ENCODE data around the gene SMIM5.
"Not testable (repeated sequence)": the region's sequence is repeated elsewhere in the genome, so short reads cannot be mapped to it uniquely, and the experiment has no call there.

Gene SMIM5

GRCh38 chr17:75593430-75593829 lies 39.8 kb upstream of the SMIM5 start:
- not testable (repeated sequence) for H3K9ac ChIP-seq (ENCODE audit: low read depth, low read length); H3K4me3 ChIP-seq (ENCODE audit: low read length); H3K36me3 ChIP-seq (ENCODE audit: insufficient read depth, low read depth, low read length)

DNA sequence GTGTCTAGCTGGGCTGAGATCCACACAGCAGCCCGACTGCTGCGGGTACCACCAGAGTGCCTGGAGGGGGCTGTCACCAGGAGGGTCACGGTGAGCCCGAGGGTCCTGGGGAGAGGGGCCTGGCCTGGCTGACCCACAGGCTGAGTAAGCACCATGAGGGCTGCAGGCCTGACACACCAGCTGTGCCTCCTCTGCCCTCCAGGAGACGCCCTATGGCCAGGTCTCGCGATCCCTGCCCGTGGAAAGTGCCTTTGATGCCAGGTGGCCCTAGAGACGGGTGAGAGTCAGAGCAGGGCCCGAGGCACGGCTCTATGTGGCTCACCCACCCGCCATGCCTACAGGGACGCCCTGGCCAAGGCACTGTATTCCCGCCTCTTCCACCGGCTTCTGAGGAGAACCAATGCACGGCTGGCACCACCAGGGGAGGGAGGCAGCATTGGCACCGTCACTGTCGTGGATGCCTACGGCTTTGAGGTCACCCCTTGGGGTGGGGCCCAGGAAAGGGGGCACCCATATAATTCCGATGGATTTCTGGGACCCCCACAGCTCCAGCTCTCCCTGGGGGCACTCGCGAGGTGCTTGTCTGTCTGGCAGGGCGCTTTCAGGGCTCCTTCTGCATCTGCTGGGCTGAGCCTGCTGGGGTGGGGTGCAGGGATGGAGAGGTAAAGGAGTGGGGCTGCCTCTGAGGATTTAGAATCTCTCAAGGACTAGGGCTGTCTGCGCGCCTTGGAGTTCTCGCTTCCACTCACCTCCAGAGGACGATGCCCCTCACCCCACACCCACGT lies 38.5 kb upstream of the SMIM5 start:
- Histone ChIP-seq H3K27me3 (ENCODE audit: insufficient read depth, low read length) (peaks cover 12% of the 10 kb centered on the region), H3K27ac (ENCODE audit: low read length) (no peak overlapping the region), H3K36me3 (ENCODE audit: insufficient read depth, low read depth, low read length) (no peaks in the 10 kb centered on the region), H3K9me3 (ENCODE audit: insufficient read depth, low read depth, low read length) (no peaks in the 10 kb centered on the region), H3K4me1 (ENCODE audit: insufficient read depth, low read length) (no peaks in the 10 kb centered on the region), H3K4me3 (ENCODE audit: low read length) (no peak overlapping the region), H3K9ac (ENCODE audit: low read depth, low read length) (no peak overlapping the region)

More at GRCh38 chr17:75593430-75593829, 39.8 kb upstream of the SMIM5 start:
- H3K4me1 ChIP-seq (ENCODE audit: insufficient read depth, low read length); H3K27ac ChIP-seq (ENCODE audit: low read length); H3K9me3 ChIP-seq (ENCODE audit: insufficient read depth, low read depth, low read length): not testable (repeated sequence)
- peaks cover 19% of the 10 kb centered on the region for H3K27me3 ChIP-seq (ENCODE audit: insufficient read depth, low read length)

- peaks cover 5% of the 10 kb centered on the region; the same call in 1 of the 2 replicates for H3K27me3 ChIP-seq (ENCODE audit: insufficient read depth, low read length)
Measured at GRCh38 chr17:75595284-75595919, 37.8 kb upstream of the SMIM5 start.

DNA sequence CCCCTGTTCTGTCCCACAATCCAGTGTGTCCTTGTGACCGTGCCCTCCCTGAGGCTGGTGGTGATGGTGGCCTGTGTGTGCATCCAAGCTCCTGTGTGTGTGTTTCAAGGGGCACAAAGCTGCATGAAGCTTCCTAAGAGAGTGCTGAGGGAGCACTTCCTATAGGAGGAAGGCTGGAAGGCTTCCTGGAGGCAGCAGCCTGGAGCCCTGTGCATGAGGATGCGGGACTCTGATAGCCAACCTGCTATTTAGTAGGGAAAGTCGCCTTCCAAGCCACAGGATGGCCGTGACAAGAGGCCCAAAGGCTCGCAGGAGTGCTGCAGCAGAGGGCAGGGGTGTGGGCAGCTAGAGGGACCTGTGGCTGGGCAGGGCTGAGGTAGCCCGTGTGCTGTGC lies 37.3 kb upstream of the SMIM5 start:
- H3K9me3 ChIP-seq (ENCODE audit: insufficient read depth, low read depth, low read length): no peaks in the 10 kb centered on the region
- H3K9ac ChIP-seq (ENCODE audit: low read depth, low read length): no peak overlapping the region
- H3K27me3 ChIP-seq (ENCODE audit: insufficient read depth, low read length): 0 out of 2 replicates have a peak, but pooled peaks cover under 1% of the 10 kb centered on the region
- no peak overlapping the region for H3K4me3 ChIP-seq (ENCODE audit: low read length)
- no peaks in the 10 kb centered on the region for H3K36me3 ChIP-seq (ENCODE audit: insufficient read depth, low read depth, low read length)
- no peaks in the 10 kb centered on the region for H3K4me1 ChIP-seq (ENCODE audit: insufficient read depth, low read length)
- no peak overlapping the region for H3K27ac ChIP-seq (ENCODE audit: low read length)

More at GRCh38 chr17:75595284-75595919, 37.8 kb upstream of the SMIM5 start:
- H3K4me1 ChIP-seq (ENCODE audit: insufficient read depth, low read length): no peaks in the 10 kb centered on the region
- no peak overlapping the region for H3K4me3 ChIP-seq (ENCODE audit: low read length)
- H3K9me3 ChIP-seq (ENCODE audit: insufficient read depth, low read depth, low read length): no peaks in the 10 kb centered on the region
- no peak overlapping the region for H3K9ac ChIP-seq (ENCODE audit: low read depth, low read length)
- no peaks in the 10 kb centered on the region for H3K36me3 ChIP-seq (ENCODE audit: insufficient read depth, low read depth, low read length)
- H3K27ac ChIP-seq (ENCODE audit: low read length): no peak overlapping the region

- no peaks in the 10 kb centered on the region for H3K27me3 ChIP-seq (ENCODE audit: insufficient read depth, low read length)
- no peaks in the 10 kb centered on the region for H3K4me1 ChIP-seq (ENCODE audit: insufficient read depth, low read length)
- no peak overlapping the region for H3K27ac ChIP-seq (ENCODE audit: low read length)
- H3K4me3 ChIP-seq (ENCODE audit: low read length): no peak overlapping the region
- H3K36me3 ChIP-seq (ENCODE audit: insufficient read depth, low read depth, low read length): no peaks in the 10 kb centered on the region
- H3K9ac ChIP-seq (ENCODE audit: low read depth, low read length): no peak overlapping the region
- H3K9me3 ChIP-seq (ENCODE audit: insufficient read depth, low read depth, low read length): no peaks in the 10 kb centered on the region
Measured at GRCh38 chr17:75596320-75597087, 36.7 kb upstream of the SMIM5 start.

DNA sequence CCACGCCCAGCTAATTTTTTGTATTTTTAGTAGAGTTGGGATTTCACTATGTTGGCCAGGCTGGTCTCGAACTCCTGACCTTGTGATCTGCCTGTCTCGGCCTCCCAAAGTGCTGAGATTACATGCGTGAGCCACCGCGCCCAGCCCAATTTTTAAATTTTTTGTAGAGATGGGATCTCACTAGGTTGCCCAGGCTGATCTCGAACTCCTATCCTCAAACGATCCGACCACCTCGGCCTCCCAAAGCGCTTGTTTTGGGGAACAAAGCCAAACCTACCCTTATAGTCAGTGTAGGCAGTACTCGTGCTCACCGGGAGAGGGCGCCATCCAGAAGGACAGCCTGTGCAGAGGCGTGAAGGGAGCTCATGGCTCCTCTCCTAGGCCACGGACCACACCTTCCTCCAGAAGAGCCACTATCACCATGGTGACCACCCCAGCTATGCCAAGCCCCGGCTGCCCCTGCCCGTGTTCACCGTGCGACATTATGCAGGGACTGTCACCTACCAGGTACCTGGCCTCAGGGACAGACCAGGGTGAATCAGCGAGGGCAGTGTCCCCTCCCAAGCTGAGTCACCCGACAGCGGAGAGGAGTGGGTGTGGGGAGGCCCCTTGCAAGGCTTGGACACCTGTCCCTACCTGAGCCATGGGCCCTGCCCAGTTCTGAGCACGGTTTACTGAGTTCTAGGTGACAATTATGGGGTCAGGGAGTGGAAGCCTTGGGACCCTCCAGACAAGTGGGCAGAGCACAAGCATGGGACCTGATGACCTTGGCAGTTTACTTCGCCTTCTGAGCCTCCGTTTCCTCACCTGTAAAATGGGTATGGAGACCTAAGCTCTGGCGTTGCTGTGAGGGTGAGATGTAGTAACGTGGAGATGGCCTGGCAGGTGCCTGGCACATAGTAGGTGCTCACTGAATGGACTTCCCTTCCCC lies 31.9 kb upstream of the SMIM5 start:
- no peaks in the 10 kb centered on the region for H3K27me3 ChIP-seq (ENCODE audit: insufficient read depth, low read length)
- no peaks in the 10 kb centered on the region for H3K4me1 ChIP-seq (ENCODE audit: insufficient read depth, low read length)
- H3K9ac ChIP-seq (ENCODE audit: low read depth, low read length): no peak overlapping the region
- H3K4me3 ChIP-seq (ENCODE audit: low read length): no peak overlapping the region
- H3K27ac ChIP-seq (ENCODE audit: low read length): no peak overlapping the region
- H3K36me3 ChIP-seq (ENCODE audit: insufficient read depth, low read depth, low read length): no peaks in the 10 kb centered on the region
- no peaks in the 10 kb centered on the region for H3K9me3 ChIP-seq (ENCODE audit: insufficient read depth, low read depth, low read length)

DNA sequence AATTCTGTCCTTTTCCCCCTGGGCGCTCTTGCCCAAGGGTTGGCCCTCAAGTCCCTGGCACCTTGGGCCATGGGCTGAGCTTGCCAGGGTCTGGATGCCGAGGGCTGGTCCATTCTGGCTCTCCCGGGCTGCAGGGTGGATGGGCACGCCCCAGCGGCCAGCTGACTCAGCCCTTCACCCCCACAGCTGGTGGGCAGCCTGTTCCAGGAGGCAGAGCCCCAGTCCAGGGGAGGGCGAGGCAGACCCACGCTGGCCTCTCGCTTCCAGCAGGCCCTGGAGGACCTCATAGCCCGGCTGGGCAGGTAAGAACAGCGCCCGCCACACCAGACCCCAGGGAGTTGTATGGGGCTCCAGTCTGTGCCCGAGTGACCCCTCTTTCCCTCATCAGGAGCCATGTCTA lies 30.6 kb upstream of the SMIM5 start:
- Histone ChIP-seq H3K36me3 (ENCODE audit: insufficient read depth, low read depth, low read length) (no peaks in the 10 kb centered on the region), H3K4me1 (ENCODE audit: insufficient read depth, low read length) (no peaks in the 10 kb centered on the region)

DNA sequence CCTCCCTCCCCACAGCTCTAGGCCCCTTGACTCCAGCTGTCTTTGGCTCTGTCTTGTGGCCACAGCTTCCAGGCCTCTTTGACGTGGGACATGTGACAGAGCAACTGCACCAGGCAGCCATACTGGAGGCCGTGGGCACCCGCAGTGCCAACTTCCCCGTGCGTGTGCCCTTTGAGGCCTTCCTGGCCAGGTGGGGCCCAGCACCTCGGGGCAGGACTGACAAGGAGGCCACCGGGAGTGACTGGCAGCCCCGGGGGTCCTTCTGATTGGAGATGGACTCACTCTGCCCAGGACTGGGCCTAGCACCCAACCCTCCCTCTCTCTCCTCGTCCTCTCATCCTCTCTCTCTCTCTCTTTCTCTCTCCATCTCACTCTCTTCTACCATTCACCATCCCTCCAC lies 30.1 kb upstream of the SMIM5 start:
- H3K36me3 ChIP-seq (ENCODE audit: insufficient read depth, low read depth, low read length): no peaks in the 10 kb centered on the region
- H3K4me1 ChIP-seq (ENCODE audit: insufficient read depth, low read length): no peaks in the 10 kb centered on the region
- H3K27me3 ChIP-seq (ENCODE audit: insufficient read depth, low read length): no peaks in the 10 kb centered on the region
- H3K4me3 ChIP-seq (ENCODE audit: low read length): no peak overlapping the region
- H3K9ac ChIP-seq (ENCODE audit: low read depth, low read length): no peak overlapping the region
- no peaks in the 10 kb centered on the region for H3K9me3 ChIP-seq (ENCODE audit: insufficient read depth, low read depth, low read length)
- H3K27ac ChIP-seq (ENCODE audit: low read length): no peak overlapping the region

More for the DNA sequence above, 30.6 kb upstream of the SMIM5 start:
- Histone ChIP-seq H3K9me3 (ENCODE audit: insufficient read depth, low read depth, low read length) (no peaks in the 10 kb centered on the region), H3K27ac (ENCODE audit: low read length) (no peak overlapping the region), H3K27me3 (ENCODE audit: insufficient read depth, low read length) (no peaks in the 10 kb centered on the region), H3K9ac (ENCODE audit: low read depth, low read length) (no peak overlapping the region), H3K4me3 (ENCODE audit: low read length) (no peak overlapping the region)

DNA sequence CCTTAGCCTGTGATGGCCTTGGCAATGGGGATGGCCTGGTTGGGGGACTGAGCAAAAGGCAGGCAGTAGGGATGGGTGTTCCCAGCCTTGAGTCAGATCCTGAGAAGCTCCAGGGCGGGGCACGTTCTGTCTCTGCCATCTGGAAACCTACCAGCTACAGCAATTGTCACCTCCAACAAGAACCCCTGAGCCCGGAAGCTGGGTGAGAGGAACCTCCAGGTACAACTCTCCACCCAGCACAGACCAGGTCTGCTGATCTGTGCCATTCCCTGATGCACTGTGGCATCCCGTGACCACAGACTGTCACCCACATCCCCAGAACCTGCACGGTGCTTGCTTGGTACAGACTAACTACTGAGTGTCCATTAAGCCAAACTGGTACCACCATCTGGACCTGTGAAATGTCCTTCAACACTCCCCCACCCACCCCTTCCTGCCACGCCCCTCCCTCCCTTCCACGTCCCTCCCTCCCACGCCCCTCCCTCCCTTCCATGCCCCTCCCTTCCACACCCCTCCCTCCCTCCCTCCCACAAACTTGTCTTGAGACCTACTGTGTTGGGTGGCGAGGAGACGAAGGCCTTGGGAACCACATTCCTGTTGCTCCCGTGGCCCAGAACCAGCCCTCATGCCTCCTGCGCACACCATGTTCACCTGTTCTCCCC lies 29.1 kb upstream of the SMIM5 start:
- H3K36me3 ChIP-seq (ENCODE audit: insufficient read depth, low read depth, low read length): no peaks in the 10 kb centered on the region
- no peaks in the 10 kb centered on the region for H3K9me3 ChIP-seq (ENCODE audit: insufficient read depth, low read depth, low read length)
- H3K4me3 ChIP-seq (ENCODE audit: low read length): no peak overlapping the region
- H3K9ac ChIP-seq (ENCODE audit: low read depth, low read length): no peak overlapping the region
- H3K27ac ChIP-seq (ENCODE audit: low read length): no peak overlapping the region
- no peaks in the 10 kb centered on the region for H3K4me1 ChIP-seq (ENCODE audit: insufficient read depth, low read length)
- no peaks in the 10 kb centered on the region for H3K27me3 ChIP-seq (ENCODE audit: insufficient read depth, low read length)

DNA sequence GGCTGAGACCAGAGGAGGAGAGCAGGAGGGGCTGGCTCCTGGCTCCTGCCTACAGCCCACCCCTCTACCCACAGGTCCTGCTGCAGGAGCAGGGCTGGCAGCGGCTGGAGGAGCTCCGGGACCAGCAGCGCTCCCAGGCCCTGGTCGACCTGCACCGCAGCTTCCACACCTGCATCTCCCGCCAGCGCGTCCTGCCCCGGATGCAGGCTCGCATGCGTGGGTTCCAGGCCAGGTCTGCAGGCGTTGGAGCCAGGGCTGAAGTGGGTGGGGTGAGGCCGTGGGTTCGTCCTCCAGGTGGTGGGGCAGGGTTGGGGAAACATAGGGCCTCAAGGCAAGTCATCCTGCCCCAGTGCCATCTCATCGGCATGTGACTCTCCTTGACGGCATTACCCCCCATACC lies 27.4 kb upstream of the SMIM5 start:
- no peaks in the 10 kb centered on the region for H3K9me3 ChIP-seq (ENCODE audit: insufficient read depth, low read depth, low read length)
- H3K4me1 ChIP-seq (ENCODE audit: insufficient read depth, low read length): no peaks in the 10 kb centered on the region
- H3K27me3 ChIP-seq (ENCODE audit: insufficient read depth, low read length): no peaks in the 10 kb centered on the region
- no peaks in the 10 kb centered on the region for H3K36me3 ChIP-seq (ENCODE audit: insufficient read depth, low read depth, low read length)
- no peak overlapping the region for H3K27ac ChIP-seq (ENCODE audit: low read length)
- H3K4me3 ChIP-seq (ENCODE audit: low read length): no peak overlapping the region
- H3K9ac ChIP-seq (ENCODE audit: low read depth, low read length): no peak overlapping the region

GRCh38 chr17:75607086-75607485 lies 26.1 kb upstream of the SMIM5 start:
- Histone ChIP-seq H3K27ac (ENCODE audit: low read length) (no peak overlapping the region), H3K9ac (ENCODE audit: low read depth, low read length) (no peak overlapping the region), H3K36me3 (ENCODE audit: insufficient read depth, low read depth, low read length) (no peaks in the 10 kb centered on the region), H3K4me3 (ENCODE audit: low read length) (no peak overlapping the region), H3K9me3 (ENCODE audit: insufficient read depth, low read depth, low read length) (no peaks in the 10 kb centered on the region), H3K27me3 (ENCODE audit: insufficient read depth, low read length) (no peaks in the 10 kb centered on the region), H3K4me1 (ENCODE audit: insufficient read depth, low read length) (no peaks in the 10 kb centered on the region)
